ENCODE measurements around the gene SMIM29. TPM values are rescaled to one million over a fixed set of nuclear protein-coding genes. Genes with fewer than 3 reads are reported as not detected.

The SMIM29 gene
- total RNA-seq, 1 experiment from 2014 or later, result 25.8 TPM

- BruUV-seq (replicated peaks), result no TSS peak
- no peaks in the 10 kb centered on the region for H3K27me3 ChIP-seq (ENCODE audit: low read length)
- no peak overlapping the region for H3K4me3 ChIP-seq (ENCODE audit: low read length)
- no peaks in the 10 kb centered on the region for H3K79me2 ChIP-seq (ENCODE audit: low read length)
- H3K27ac ChIP-seq (ENCODE audit: low read length), result no peak overlapping the region
- H3K9me3 ChIP-seq (ENCODE audit: low read length), result no peaks in the 10 kb centered on the region
- no peak for DNase-seq
- no peak for ATAC-seq
- POLR2A ChIA-PET (ENCODE audit: unreplicated experiment), result no interaction called here
- no peaks in the 10 kb centered on the region for H3K9me2 ChIP-seq (replicated peaks; ENCODE audit: low read length)
- no peaks in the 10 kb centered on the region for H4K20me1 ChIP-seq (ENCODE audit: low read length)
- intact Hi-C loops (cut with micrococcal nuclease), result no loop called here
- no peaks in the 10 kb centered on the region for H3K4me1 ChIP-seq (ENCODE audit: insufficient read depth, low read length)
- no peaks in the 10 kb centered on the region for H3F3A ChIP-seq (ENCODE audit: low read length, unreplicated experiment)
- H3K9ac ChIP-seq (ENCODE audit: low read length), result no peak overlapping the region
- CTCF ChIA-PET, result no interaction called here
- no peak for TF ChIP-seq EZH2phosphoT487 (IDR thresholded peaks at IDR 0.05; ENCODE audit: borderline replicate concordance, low read length)
- no peak overlapping the region for H2AFZ ChIP-seq (ENCODE audit: low read length)
- H3K36me3 ChIP-seq (ENCODE audit: low read depth, low read length), result peaks cover 12% of the 10 kb centered on the region; the same call in 1 of the 2 replicates
- H3K4me2 ChIP-seq (ENCODE audit: low read length), result no peak overlapping the region
Observed at GRCh38 chr6:34285448-34286164, 36.8 kb upstream of the SMIM29 start.

GRCh38 chr6:34284563-34285447, 36.0 kb upstream of the SMIM29 start:
- no peak for DNase-seq
- no peak overlapping the region for H3K4me3 ChIP-seq (ENCODE audit: low read length)
- no peak overlapping the region for H3K9ac ChIP-seq (ENCODE audit: low read length)
- no peak overlapping the region for H3K4me2 ChIP-seq (ENCODE audit: low read length)
- intact Hi-C loops (cut with micrococcal nuclease), result no loop called here
- no peak overlapping the region for H3K27ac ChIP-seq (ENCODE audit: low read length)
- TF ChIP-seq, protein P1, sequence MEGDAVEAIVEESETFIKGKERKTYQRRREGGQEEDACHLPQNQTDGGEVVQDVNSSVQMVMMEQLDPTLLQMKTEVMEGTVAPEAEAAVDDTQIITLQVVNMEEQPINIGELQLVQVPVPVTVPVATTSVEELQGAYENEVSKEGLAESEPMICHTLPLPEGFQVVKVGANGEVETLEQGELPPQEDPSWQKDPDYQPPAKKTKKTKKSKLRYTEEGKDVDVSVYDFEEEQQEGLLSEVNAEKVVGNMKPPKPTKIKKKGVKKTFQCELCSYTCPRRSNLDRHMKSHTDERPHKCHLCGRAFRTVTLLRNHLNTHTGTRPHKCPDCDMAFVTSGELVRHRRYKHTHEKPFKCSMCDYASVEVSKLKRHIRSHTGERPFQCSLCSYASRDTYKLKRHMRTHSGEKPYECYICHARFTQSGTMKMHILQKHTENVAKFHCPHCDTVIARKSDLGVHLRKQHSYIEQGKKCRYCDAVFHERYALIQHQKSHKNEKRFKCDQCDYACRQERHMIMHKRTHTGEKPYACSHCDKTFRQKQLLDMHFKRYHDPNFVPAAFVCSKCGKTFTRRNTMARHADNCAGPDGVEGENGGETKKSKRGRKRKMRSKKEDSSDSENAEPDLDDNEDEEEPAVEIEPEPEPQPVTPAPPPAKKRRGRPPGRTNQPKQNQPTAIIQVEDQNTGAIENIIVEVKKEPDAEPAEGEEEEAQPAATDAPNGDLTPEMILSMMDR (conservative IDR thresholded peaks at IDR 0.05; ENCODE audit: low read depth, low read length), result no peak
- no peak for TF ChIP-seq EZH2phosphoT487 (IDR thresholded peaks at IDR 0.05; ENCODE audit: borderline replicate concordance, low read length)
- TF ChIP-seq EZH2 (IDR thresholded peaks at IDR 0.05; ENCODE audit: low read length, unreplicated experiment), result no peak
- no peaks in the 10 kb centered on the region for H3F3A ChIP-seq (ENCODE audit: low read length, unreplicated experiment)
- no peaks in the 10 kb centered on the region for H3K9me2 ChIP-seq (replicated peaks; ENCODE audit: low read length)
- BruUV-seq (replicated peaks), result no TSS peak
- H3K4me1 ChIP-seq (ENCODE audit: insufficient read depth, low read length), result no peaks in the 10 kb centered on the region
- H3K27me3 ChIP-seq (ENCODE audit: low read length), result no peaks in the 10 kb centered on the region
- ChIA-PET CTCF (no interaction called here), POLR2A (ENCODE audit: unreplicated experiment) (no interaction called here)
- no peaks in the 10 kb centered on the region for H3K79me2 ChIP-seq (ENCODE audit: low read length)
- H4K20me1 ChIP-seq (ENCODE audit: low read length), result no peaks in the 10 kb centered on the region
- no peaks in the 10 kb centered on the region for H3K9me3 ChIP-seq (ENCODE audit: low read length)
- no peak for ATAC-seq
- H3K36me3 ChIP-seq (ENCODE audit: low read depth, low read length), result peaks cover 12% of the 10 kb centered on the region; the same call in 1 of the 2 replicates
- no peak overlapping the region for H2AFZ ChIP-seq (ENCODE audit: low read length)

- H3K4me3 ChIP-seq (ENCODE audit: low read length), result no peak overlapping the region
- POLR2A ChIA-PET (ENCODE audit: unreplicated experiment), result interaction anchor here (0.6 kb wide), 1 partner anchor 22 kb away, joined by 5 read pairs; no protein-coding TSS in a partner anchor
- no peaks in the 10 kb centered on the region for H3K9me2 ChIP-seq (replicated peaks; ENCODE audit: low read length)
- H3K9ac ChIP-seq (ENCODE audit: low read length), result no peak overlapping the region
- DNase-seq (no peak), ATAC-seq (no peak)
- no TSS peak for BruUV-seq (replicated peaks)
- CTCF ChIA-PET, result no interaction called here
- no peaks in the 10 kb centered on the region for H4K20me1 ChIP-seq (ENCODE audit: low read length)
- no peaks in the 10 kb centered on the region for H3F3A ChIP-seq (ENCODE audit: low read length, unreplicated experiment)
- peaks cover 6% of the 10 kb centered on the region; the same call in 1 of the 2 replicates for H3K36me3 ChIP-seq (ENCODE audit: low read depth, low read length)
- no peak overlapping the region for H3K27ac ChIP-seq (ENCODE audit: low read length)
- no peaks in the 10 kb centered on the region for H3K79me2 ChIP-seq (ENCODE audit: low read length)
- H3K27me3 ChIP-seq (ENCODE audit: low read length), result no peaks in the 10 kb centered on the region
- no peaks in the 10 kb centered on the region for H3K9me3 ChIP-seq (ENCODE audit: low read length)
- no peak for TF ChIP-seq EZH2phosphoT487 (IDR thresholded peaks at IDR 0.05; ENCODE audit: borderline replicate concordance, low read length)
- no peak for TF ChIP-seq EZH2 (IDR thresholded peaks at IDR 0.05; ENCODE audit: low read length, unreplicated experiment)
- H3K4me1 ChIP-seq (ENCODE audit: insufficient read depth, low read length), result no peaks in the 10 kb centered on the region
- H3K4me2 ChIP-seq (ENCODE audit: low read length), result no peak overlapping the region
- intact Hi-C loops (cut with micrococcal nuclease), result no loop called here
- H2AFZ ChIP-seq (ENCODE audit: low read length), result no peak overlapping the region
Observed at GRCh38 chr6:34281702-34282334, 33.0 kb upstream of the SMIM29 start.
